HG03280 (cell line): ENCODE results near the gene PNPLA5.

ENCODE experiments used
- ATAC-seq: cut with Tn5 transposase; IDR thresholded peaks from one replicate; pipeline ENCODE4 v1.9.1; 2021; ENCODE audit warnings: mild to moderate bottlenecking, moderate library complexity; ENCODE audit not compliant: unreplicated experiment

The PNPLA5 gene

GRCh38 chr22:43840431-43840830 is 51.4 kb downstream of the PNPLA5 start:
- no peak for ATAC-seq

GRCh38 chr22:43839781-43840180 is 52.0 kb downstream of the PNPLA5 start:
- ATAC-seq: no peak

- ATAC-seq: no peak
These were observed 53.1 kb downstream of the PNPLA5 start for GRCh38 chr22:43838571-43839307.

- no peak for ATAC-seq
These were observed 53.7 kb downstream of the PNPLA5 start for GRCh38 chr22:43838161-43838560.

GRCh38 chr22:43837666-43838065 is 54.1 kb downstream of the PNPLA5 start:
- no peak for ATAC-seq

GRCh38 chr22:43835736-43836135 is 56.1 kb downstream of the PNPLA5 start:
- ATAC-seq: no peak

- ATAC-seq: no peak
These were observed 56.6 kb downstream of the PNPLA5 start for GRCh38 chr22:43835166-43835565.

GRCh38 chr22:43833286-43834240 is 58.2 kb downstream of the PNPLA5 start:
- ATAC-seq: no peak

- ATAC-seq: no peak
These were observed 59.2 kb downstream of the PNPLA5 start for GRCh38 chr22:43832393-43833265.

- ATAC-seq: no peak
These were observed 60.0 kb downstream of the PNPLA5 start for GRCh38 chr22:43831561-43832392.

- ATAC-seq: no peak
These were observed 60.8 kb downstream of the PNPLA5 start for GRCh38 chr22:43830931-43831560.

GRCh38 chr22:43829904-43830851 is 61.6 kb downstream of the PNPLA5 start:
- ATAC-seq: no peak
